GM18909 (cell line): Measurements from ENCODE around the gene ZDBF2.
"Not testable (repeated sequence)": the region's sequence is repeated elsewhere in the genome, so short reads cannot be mapped to it uniquely, and the experiment has no call there.

Experiments used
- ATAC-seq: cut with Tn5 transposase; IDR thresholded peaks from one replicate; pipeline ENCODE4 v1.9.1; 2021; ENCODE audit warnings: mild to moderate bottlenecking; ENCODE audit not compliant: unreplicated experiment, poor library complexity

ZDBF2 gene

GRCh38 chr2:206316141-206316540 lies 41.7 kb downstream of the ZDBF2 start:
- ATAC-seq, result no peak

- ATAC-seq, result no peak
Observed at GRCh38 chr2:206323033-206323432, 48.6 kb downstream of the ZDBF2 start.

- ATAC-seq, result no peak
Observed at GRCh38 chr2:206323486-206323885, 49.0 kb downstream of the ZDBF2 start.

- ATAC-seq, result no peak
Observed at GRCh38 chr2:206324869-206325268, 50.4 kb downstream of the ZDBF2 start.

- ATAC-seq, result no peak
Observed at GRCh38 chr2:206328974-206329373, 54.5 kb downstream of the ZDBF2 start.

- no peak for ATAC-seq
Observed at GRCh38 chr2:206336861-206337260, 62.4 kb downstream of the ZDBF2 start.

- ATAC-seq, result no peak
Observed at GRCh38 chr2:206337956-206338355, 63.5 kb downstream of the ZDBF2 start.

GRCh38 chr2:206341396-206341795 lies 66.9 kb downstream of the ZDBF2 start:
- ATAC-seq, result no peak

GRCh38 chr2:206343144-206343543 lies 68.7 kb downstream of the ZDBF2 start:
- no peak for ATAC-seq

- ATAC-seq, result no peak
Observed at GRCh38 chr2:206343816-206344215, 69.4 kb downstream of the ZDBF2 start.

GRCh38 chr2:206345606-206346005 lies 71.1 kb downstream of the ZDBF2 start:
- ATAC-seq, result no peak

GRCh38 chr2:206349375-206349774 lies 74.9 kb downstream of the ZDBF2 start:
- no peak for ATAC-seq

- ATAC-seq, result no peak
Observed at GRCh38 chr2:206352571-206352970, 78.1 kb downstream of the ZDBF2 start.

- ATAC-seq, result peak; percentile 56
Observed at GRCh38 chr2:206353685-206354084, 79.2 kb downstream of the ZDBF2 start.

GRCh38 chr2:206354129-206354528 lies 79.7 kb downstream of the ZDBF2 start:
- ATAC-seq, result no peak

GRCh38 chr2:206356840-206357239 lies 82.4 kb downstream of the ZDBF2 start:
- ATAC-seq, result not testable (repeated sequence)

- ATAC-seq, result not testable (repeated sequence)
Observed at GRCh38 chr2:206360840-206361239, 86.4 kb downstream of the ZDBF2 start.

GRCh38 chr2:206361407-206362045 lies 87.1 kb downstream of the ZDBF2 start:
- peak; percentile 84 for ATAC-seq
